ENCODE measurements around the gene PRSS2.
A peak's percentile ranks its signal among the peaks of the same experiment; 100 is the strongest.

Gene PRSS2

DNA sequence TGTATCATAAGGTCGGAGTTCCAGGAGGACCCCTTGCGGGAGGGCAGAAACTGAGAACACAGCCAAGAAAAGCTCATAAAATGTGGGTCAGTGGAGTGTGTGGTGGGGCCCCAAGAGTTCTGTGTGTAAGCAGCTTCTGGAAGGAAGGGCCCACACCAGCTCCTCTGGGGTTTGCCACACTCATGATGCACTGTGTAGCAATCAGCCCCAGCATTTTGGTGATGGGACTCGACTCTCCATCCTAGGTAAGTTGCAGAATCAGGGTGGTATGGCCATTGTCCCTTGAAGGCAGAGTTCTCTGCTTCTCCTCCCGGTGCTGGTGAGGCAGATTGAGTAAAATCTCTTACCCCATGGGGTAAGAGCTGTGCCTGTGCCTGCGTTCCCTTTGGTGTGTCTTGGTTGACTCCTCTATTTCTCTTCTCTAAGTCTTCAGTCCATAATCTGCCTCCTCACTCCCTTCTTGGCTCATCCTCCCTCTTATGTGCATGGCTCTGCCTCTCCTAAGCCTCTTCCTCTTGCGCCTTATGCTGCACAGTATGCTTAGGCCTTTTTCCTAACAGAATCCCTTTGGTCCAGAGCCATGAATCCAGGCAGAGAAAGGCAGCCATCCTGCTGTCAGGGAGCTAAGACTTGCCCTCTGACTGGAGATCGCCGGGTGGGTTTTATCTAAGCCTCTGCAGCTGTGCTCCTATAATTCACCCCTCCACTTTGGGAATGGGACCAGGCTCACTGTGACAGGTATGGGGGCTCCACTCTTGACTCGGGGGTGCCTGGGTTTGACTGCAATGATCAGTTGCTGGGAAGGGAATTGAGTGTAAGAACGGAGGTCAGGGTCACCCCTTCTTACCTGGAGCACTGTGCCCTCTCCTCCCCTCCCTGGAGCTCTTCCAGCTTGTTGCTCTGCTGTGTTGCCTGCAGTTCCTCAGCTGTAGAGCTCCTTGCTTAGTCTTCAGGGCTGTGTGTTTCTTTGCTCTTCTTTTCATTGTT is 17.8 kb downstream of the PRSS2 start:
- DNase-seq, result no peak

DNA sequence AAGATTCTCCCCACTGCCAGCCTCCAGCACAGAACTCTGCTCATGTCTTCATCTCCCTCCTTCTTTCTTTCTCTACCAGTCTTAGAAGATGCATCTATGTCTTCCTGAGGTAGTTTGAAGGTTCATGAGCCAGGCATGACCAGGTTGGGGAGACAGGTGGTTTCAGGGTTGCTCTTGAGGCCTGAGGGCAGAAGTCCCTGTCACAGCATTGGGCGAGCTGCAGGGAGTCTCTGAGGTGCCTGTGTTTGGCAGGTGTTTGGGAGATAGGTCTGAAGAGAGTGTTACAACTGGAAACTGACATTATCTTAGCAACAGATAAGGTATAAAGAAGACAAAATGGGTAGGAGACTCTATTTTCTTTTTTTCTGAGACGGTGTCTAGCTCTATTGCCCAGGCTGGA is 18.7 kb downstream of the PRSS2 start:
- DNase-seq, result no peak

DNA sequence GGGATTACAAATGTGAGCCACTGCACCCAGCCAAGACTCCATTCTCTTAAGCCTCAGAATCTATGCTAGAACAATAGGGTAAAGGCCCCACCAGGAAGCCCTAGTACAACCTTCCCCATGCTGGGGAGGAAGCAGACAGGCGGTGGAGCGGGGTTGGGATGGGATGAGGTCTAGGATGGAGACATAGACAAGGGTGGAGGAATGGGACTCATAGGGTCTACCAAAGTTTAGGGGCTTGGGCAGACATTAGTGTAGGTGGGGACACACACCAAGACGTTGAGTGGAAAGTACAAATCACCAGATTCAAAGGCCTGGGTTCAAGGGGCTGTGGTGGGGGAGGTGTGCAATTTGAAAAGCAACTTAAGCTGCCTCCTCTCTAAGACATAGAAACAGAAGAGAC is 19.3 kb downstream of the PRSS2 start:
- DNase-seq, result no peak

DNA sequence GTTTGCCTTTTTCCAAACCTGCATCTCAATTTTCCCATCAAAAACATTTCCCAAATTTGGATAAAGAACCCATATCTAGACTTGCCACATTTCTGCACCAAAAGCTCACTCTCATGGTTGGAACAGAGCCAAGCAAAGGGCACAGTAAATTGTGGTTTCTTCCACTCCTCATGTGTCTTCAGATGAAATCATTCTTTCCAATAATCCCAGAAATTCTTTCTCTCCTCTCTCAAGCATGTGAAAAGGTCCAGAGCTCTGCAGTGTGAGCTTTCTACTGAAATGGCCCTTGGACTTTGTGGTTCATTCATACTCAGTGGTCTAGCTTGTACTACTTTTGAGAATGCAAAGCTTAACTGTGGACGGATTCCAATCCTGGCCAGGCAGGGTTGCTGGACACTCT is 19.8 kb downstream of the PRSS2 start:
- DNase-seq, result no peak

DNA sequence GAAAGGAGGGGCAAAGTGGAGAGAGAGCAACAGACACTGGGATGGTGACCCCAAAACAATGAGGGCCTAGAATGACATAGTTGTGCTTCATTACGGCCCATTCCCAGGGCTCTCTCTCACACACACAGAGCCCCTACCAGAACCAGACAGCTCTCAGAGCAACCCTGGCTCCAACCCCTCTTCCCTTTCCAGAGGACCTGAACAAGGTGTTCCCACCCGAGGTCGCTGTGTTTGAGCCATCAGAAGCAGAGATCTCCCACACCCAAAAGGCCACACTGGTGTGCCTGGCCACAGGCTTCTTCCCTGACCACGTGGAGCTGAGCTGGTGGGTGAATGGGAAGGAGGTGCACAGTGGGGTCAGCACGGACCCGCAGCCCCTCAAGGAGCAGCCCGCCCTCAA is 20.7 kb downstream of the PRSS2 start:
- DNase-seq, result no peak

DNA sequence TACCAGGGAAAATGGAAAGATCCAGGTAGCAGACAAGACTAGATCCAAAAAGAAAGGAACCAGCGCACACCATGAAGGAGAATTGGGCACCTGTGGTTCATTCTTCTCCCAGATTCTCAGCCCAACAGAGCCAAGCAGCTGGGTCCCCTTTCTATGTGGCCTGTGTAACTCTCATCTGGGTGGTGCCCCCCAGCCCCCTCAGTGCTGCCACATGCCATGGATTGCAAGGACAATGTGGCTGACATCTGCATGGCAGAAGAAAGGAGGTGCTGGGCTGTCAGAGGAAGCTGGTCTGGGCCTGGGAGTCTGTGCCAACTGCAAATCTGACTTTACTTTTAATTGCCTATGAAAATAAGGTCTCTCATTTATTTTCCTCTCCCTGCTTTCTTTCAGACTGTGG is 21.4 kb downstream of the PRSS2 start:
- DNase-seq, result no peak

DNA sequence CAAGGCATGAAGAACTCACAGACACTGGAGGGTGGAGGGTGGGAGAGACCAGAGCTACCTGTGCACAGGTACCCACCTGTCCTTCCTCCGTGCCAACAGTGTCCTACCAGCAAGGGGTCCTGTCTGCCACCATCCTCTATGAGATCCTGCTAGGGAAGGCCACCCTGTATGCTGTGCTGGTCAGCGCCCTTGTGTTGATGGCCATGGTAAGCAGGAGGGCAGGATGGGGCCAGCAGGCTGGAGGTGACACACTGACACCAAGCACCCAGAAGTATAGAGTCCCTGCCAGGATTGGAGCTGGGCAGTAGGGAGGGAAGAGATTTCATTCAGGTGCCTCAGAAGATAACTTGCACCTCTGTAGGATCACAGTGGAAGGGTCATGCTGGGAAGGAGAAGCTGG is 21.8 kb downstream of the PRSS2 start:
- DNase-seq, result no peak

DNA sequence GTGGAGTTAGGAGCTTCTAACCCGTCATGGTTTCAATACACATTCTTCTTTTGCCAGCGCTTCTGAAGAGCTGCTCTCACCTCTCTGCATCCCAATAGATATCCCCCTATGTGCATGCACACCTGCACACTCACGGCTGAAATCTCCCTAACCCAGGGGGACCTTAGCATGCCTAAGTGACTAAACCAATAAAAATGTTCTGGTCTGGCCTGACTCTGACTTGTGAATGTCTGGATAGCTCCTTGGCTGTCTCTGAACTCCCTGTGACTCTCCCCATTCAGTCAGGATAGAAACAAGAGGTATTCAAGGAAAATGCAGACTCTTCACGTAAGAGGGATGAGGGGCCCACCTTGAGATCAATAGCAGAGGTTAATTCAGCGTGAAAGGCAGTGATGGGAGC is 22.4 kb downstream of the PRSS2 start:
- no peak for DNase-seq

DNA sequence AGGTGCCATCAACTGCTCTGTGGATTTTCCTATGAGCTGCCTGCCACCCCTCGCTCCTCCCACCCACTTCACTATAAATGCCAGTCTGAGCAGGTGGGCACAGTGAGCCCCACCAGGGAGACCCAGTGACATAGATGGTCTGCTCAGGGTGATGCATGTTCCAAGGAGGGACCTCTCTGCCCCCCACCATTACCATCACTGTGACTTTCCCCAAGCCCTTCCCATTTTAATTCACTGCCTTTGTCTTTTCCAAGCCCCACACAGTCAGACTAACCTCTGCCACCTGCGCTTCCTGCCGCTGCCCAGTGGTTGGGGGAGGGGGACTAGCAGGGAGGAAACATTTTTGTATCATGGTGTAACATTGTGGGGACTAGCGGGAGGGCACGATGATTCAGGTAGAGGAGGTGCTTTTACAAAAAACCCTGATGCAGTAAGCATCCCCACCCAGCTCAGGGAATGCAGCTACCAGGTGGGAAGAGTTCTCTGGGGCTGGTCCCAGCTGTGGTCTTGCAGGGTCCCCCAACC is 24.6 kb downstream of the PRSS2 start:
- peak; percentile 37 for DNase-seq

DNA sequence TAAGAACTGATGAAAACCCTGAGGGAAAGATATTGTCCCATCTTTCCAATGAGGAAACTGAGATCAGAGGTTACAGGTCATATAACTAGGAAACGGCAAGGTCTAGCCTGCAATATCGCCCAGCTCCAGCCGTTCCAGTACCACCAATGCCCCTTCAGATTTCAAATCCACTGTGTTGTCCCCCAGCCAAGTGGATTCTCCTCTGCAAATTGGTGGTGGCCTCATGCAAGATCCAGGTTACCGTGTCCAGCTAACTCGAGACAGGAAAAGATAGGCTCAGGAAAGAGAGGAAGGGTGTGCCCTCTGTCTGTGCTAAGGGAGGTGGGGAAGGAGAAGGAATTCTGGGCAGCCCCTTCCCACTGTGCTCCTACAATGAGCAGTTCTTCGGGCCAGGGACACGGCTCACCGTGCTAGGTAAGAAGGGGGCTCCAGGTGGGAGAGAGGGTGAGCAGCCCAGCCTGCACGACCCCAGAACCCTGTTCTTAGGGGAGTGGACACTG is 25.3 kb downstream of the PRSS2 start:
- DNase-seq, result no peak

DNA sequence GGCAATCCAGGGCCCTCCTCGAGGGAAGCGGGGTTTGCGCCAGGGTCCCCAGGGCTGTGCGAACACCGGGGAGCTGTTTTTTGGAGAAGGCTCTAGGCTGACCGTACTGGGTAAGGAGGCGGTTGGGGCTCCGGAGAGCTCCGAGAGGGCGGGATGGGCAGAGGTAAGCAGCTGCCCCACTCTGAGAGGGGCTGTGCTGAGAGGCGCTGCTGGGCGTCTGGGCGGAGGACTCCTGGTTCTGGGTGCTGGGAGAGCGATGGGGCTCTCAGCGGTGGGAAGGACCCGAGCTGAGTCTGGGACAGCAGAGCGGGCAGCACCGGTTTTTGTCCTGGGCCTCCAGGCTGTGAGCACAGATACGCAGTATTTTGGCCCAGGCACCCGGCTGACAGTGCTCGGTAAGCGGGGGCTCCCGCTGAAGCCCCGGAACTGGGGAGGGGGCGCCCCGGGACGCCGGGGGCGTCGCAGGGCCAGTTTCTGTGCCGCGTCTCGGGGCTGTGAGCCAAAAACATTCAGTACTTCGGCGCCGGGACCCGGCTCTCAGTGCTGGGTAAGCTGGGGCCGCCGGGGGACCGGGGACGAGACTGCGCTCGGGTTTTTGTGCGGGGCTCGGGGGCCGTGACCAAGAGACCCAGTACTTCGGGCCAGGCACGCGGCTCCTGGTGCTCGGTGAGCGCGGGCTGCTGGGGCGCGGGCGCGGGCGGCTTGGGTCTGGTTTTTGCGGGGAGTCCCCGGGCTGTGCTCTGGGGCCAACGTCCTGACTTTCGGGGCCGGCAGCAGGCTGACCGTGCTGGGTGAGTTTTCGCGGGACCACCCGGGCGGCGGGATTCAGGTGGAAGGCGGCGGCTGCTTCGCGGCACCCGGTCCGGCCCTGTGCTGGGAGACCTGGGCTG is 26.0 kb downstream of the PRSS2 start:
- no peak for DNase-seq

DNA sequence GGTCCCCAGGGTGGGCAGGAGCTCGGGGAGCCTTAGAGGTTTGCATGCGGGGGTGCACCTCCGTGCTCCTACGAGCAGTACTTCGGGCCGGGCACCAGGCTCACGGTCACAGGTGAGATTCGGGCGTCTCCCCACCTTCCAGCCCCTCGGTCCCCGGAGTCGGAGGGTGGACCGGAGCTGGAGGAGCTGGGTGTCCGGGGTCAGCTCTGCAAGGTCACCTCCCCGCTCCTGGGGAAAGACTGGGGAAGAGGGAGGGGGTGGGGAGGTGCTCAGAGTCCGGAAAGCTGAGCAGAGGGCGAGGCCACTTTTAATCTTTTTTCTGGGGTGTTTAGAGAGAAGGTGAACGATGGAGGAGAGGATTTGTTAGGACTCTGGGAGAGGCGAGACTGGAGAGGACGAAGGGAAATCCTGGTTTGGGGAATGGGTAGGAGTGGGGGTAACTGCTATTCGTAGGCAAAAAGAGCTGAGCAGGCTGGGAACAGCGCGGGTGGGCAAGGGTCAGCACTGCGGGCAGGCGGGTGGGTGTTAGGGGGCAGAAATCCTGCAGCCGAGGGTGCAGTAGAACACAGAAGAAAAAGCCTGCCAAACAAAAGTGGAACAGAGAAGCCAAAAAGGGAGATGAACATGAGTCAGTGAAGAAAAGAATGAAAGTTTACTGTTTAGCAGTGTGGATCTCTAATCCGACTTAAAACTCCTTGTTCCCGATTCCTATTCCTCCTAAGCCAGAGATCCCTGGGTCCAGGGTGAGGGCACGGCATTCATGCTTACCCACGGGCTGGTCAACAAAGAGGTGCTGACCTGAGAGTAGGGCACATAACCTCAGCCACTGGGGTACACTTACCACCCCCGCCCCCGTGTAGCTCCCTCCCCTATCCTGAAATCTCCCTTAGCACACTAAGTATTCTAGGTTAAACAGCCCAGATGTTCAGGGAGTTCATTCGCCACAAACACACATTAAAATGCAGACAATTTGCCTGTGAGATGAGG is 26.9 kb downstream of the PRSS2 start:
- no peak for DNase-seq

DNA sequence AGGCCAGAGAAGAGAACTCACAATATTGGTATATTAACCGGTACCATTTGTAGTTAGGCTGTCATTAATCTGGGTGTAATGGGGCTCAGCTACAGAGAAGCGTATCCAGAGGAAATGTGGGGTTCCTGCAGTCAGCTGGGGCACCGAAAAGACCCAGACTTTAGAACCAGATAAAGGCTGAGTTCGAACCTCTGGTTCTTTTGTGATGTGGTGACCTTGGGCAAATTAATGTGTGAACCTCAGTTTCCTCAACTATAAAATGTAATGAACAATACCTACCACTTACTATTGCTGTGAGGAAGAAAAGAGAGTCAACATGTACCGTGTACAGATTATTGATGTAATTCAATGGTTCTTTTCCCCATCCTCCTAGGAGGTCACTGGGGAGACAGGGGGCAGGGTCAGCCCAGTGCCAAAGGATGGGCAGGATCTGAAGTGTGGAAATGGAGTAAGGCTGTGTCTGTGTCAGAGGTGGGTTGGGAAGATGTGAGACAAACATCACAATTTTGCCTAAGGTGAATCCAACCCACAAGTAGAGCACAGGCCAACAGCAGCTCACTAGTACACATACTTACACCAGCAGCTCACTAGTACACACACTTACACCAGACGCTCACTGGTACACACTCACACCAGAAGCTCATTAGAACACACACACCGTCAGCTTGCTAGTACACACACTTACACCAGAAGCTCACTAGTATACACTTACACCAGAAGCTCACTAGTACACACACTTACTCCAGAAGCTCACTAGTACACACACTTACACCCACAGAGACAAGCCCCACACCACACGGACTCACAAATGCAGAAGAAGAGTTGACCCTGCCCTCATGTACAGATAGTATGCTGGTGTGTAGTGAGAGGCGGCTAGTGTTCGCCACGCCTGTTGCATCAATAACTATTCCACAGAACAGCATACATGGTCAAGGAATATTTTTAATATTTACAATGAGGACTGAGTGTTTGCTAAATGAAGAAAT is 28.0 kb downstream of the PRSS2 start:
- DNase-seq, result no peak

DNA sequence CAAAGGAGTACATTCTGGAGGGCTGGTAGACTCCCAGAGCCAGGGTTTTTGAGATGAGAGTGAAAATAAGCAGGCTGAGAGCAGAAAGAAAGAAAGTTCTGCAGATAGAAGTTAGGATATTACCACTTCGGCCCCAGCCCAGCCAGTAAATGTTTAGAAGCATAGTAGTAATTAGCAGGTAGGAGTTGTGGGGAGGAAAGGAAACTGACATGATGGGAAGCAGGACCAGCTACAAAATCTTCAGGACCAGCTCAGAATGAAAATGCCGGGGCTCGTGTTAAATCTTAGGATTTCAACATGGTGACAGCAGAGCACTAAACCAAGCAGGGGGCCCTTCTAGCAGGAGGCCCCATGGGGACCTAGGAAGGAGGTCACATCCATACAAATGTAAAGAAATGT is 28.7 kb downstream of the PRSS2 start:
- DNase-seq, result no peak

DNA sequence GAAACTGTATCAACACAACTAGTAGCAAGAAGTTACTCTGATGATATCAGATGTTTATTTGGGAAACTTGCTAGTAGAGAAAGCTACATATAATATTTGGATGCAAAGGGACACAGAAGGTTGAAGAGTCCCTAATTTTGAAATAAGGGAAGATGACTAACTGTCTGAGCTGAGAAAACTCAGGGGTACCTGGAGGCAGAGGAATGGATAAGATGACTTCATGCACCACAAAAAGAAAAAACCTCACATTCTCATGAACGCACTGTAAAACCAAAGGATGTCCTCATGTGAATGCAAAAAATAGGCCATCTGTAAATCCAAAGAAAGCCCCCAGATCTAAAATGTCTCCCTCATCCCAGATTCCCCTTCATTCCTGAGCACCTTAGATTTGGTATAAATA is 29.3 kb downstream of the PRSS2 start:
- no peak for DNase-seq

DNA sequence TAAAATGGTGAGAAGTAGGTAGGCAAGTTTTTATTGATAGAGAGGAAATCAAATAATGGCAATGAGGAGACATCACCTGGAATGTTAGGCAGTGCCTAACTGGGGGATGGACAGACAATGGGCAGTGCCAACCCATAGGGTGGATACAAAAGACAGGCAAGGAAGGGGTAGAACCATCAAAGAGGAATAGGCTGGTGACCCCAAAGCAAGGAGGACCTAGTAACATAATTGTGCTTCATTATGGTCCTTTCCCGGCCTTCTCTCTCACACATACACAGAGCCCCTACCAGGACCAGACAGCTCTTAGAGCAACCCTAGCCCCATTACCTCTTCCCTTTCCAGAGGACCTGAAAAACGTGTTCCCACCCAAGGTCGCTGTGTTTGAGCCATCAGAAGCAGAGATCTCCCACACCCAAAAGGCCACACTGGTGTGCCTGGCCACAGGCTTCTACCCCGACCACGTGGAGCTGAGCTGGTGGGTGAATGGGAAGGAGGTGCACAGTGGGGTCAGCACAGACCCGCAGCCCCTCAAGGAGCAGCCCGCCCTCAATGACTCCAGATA is 30.0 kb downstream of the PRSS2 start:
- no peak for DNase-seq

DNA sequence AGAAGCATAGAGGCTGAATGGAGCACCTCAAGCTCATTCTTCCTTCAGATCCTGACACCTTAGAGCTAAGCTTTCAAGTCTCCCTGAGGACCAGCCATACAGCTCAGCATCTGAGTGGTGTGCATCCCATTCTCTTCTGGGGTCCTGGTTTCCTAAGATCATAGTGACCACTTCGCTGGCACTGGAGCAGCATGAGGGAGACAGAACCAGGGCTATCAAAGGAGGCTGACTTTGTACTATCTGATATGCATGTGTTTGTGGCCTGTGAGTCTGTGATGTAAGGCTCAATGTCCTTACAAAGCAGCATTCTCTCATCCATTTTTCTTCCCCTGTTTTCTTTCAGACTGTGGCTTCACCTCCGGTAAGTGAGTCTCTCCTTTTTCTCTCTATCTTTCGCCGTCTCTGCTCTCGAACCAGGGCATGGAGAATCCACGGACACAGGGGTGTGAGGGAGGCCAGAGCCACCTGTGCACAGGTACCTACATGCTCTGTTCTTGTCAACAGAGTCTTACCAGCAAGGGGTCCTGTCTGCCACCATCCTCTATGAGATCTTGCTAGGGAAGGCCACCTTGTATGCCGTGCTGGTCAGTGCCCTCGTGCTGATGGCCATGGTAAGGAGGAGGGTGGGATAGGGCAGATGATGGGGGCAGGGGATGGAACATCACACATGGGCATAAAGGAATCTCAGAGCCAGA is 31.0 kb downstream of the PRSS2 start:
- DNase-seq, result no peak

DNA sequence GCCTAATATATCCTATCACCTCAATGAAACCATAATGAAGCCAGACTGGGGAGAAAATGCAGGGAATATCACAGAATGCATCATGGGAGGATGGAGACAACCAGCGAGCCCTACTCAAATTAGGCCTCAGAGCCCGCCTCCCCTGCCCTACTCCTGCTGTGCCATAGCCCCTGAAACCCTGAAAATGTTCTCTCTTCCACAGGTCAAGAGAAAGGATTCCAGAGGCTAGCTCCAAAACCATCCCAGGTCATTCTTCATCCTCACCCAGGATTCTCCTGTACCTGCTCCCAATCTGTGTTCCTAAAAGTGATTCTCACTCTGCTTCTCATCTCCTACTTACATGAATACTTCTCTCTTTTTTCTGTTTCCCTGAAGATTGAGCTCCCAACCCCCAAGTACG is 31.5 kb downstream of the PRSS2 start:
- DNase-seq, result no peak

DNA sequence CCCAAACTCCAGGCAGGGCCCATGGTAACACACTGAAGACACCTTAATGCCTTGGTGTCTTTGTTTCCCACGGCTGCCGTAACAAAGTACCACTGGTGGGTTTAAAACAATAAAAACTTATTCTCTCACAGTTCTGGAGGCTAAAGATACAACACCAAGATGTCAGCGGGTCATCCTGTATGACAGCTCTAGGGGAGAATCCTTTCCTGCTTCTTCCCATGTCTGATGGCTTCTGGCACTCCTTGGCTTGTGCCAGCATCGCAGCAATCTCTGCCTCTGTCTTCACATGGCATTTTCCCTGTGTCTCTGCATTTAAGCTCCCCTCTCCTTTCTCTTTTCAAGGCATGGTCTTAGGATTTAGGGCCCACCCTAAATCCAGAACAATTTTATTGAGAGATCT is 33.1 kb downstream of the PRSS2 start:
- no peak for DNase-seq

DNA sequence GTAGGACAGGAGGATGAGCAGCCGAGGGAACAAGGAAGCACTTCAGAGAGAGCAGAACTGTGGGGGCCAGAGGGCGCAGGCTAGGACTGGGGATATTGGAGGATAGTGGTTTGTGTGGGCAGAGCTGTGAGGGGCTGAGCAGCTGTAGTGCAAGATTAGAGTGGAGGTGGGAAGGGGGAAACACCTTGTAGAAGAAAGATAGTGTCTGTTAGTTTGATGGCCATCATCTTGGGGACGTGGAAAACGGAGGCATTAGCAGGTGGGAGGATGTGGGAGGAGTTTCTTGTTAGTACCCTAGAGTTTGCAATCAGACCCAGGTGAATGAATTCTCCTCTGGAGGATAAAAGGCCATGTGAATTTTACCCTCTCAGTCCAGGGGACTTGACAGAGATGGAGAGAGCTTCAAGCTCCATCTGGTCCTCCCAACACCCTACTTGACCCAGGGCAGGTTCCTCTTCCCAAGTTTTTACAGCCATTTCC is 34.0 kb downstream of the PRSS2 start:
- DNase-seq, result no peak
